Measurements from ENCODE around the gene VSIG10L.

VSIG10L gene

GRCh38 chr19:51341976-51342580 lies at the start of gene VSIG10L:
Gene VSIG10L, minus strand, starts transcription at chr19:51342139. Its CDS starts 15 bp downstream, at chr19:51342124.
- peaks cover 24 to 47% (median 37%) of the 10 kb centered on the region in 10 experiments; a peak in 19 of 20 replicates for H3K4me1 ChIP-seq
- TF ChIP-seq Cebpa-rat (IDR thresholded peaks at IDR 0.05) = no peak
- H3K4me2 ChIP-seq = peak within 1 kb of the TSS in 6 of 11 experiments; percentile 86 to 98 (median 92); a peak in 9 of 22 replicates
- peak within 1 kb of the TSS in 2 of 11 experiments; percentile 6 to 84; a peak in 1 of 22 replicates for H3K27ac ChIP-seq
- no peak within 1 kb of the TSS for H3K9ac ChIP-seq
- H3K4me3 ChIP-seq = no peak within 1 kb of the TSS
- H3K36me3 ChIP-seq = peaks cover 14 to 31% (median 26%) of the 10 kb centered on the region in 11 experiments; a peak in 20 of 22 replicates
- peaks cover 0 to 5% (median 0%) of the 10 kb centered on the region in 11 experiments; a peak in 1 of 22 replicates for H4K20me1 ChIP-seq
- H3K27me3 ChIP-seq = peaks cover 0 to 19% (median 11%) of the 10 kb centered on the region in 11 experiments; a peak in 18 of 22 replicates
- no peaks in the 10 kb centered on the region for H3K9me3 ChIP-seq (replicated peaks in 1 of 11)

GRCh38 chr19:51391073-51391611 lies 49.2 kb upstream of the VSIG10L start:
- Histone ChIP-seq H3K4me1 (peaks cover 20 to 44% (median 34%) of the 10 kb centered on the region in 10 experiments; a peak in 19 of 20 replicates), H3K36me3 (no peaks in the 10 kb centered on the region), H4K20me1 (no peaks in the 10 kb centered on the region), H3K4me2 (peak overlapping the region; percentile 19 to 57 (median 38); a peak in 19 of 22 replicates), H3K9me3 (replicated peaks in 1 of 11) (0 out of 22 replicates have a peak, but pooled peaks cover 0 to 7% (median 0%) of the 10 kb centered on the region in 11 experiments), H3K9ac (peak overlapping the region in 8 of 11 experiments; percentile 15 to 50 (median 37); a peak in 6 of 22 replicates), H3K27me3 (no peaks in the 10 kb centered on the region), H3K27ac (peak overlapping the region; percentile 8 to 78 (median 65); a peak in 21 of 22 replicates), H3K4me3 (0 out of 20 replicates have a peak overlapping the region, but pooled peaks of 1 of the 10 experiments have one; percentile 7)
- TF ChIP-seq Cebpa-rat (IDR thresholded peaks at IDR 0.05) = no peak

GRCh38 chr19:51389143-51389542 lies 47.2 kb upstream of the VSIG10L start:
- no peak overlapping the region for H3K27ac ChIP-seq
- H3K4me3 ChIP-seq = no peak overlapping the region
- H3K27me3 ChIP-seq = no peaks in the 10 kb centered on the region
- no peak for TF ChIP-seq Cebpa-rat (IDR thresholded peaks at IDR 0.05)
- H4K20me1 ChIP-seq = no peaks in the 10 kb centered on the region
- peaks cover 11 to 31% (median 17%) of the 10 kb centered on the region in 10 experiments; a peak in 17 of 20 replicates for H3K4me1 ChIP-seq
- H3K9me3 ChIP-seq (replicated peaks in 1 of 11) = no peaks in the 10 kb centered on the region
- H3K36me3 ChIP-seq = no peaks in the 10 kb centered on the region
- no peak overlapping the region for H3K9ac ChIP-seq
- H3K4me2 ChIP-seq = no peak overlapping the region

GRCh38 chr19:51387924-51388389 lies 46.0 kb upstream of the VSIG10L start, which contains the start of gene LIM2:
Gene LIM2, minus strand, starts transcription at chr19:51387974. Its CDS starts 531 bp downstream, at chr19:51387443.
- Histone ChIP-seq H4K20me1 (no peaks in the 10 kb centered on the region), H3K36me3 (no peaks in the 10 kb centered on the region), H3K27ac (no peak within 1 kb of the TSS), H3K9ac (no peak within 1 kb of the TSS), H3K4me1 (peaks cover 1 to 20% (median 11%) of the 10 kb centered on the region in 10 experiments; a peak in 13 of 20 replicates), H3K9me3 (replicated peaks in 1 of 11) (no peaks in the 10 kb centered on the region), H3K4me3 (no peak within 1 kb of the TSS), H3K4me2 (no peak within 1 kb of the TSS), H3K27me3 (no peaks in the 10 kb centered on the region)
- TF ChIP-seq Cebpa-rat (IDR thresholded peaks at IDR 0.05) = no peak

- Histone ChIP-seq H3K4me3 (no peak overlapping the region), H3K27me3 (no peaks in the 10 kb centered on the region), H3K27ac (no peak overlapping the region), H3K9me3 (replicated peaks in 1 of 11) (peaks cover 0 to under 1% (median under 1%) of the 10 kb centered on the region in 11 experiments; a peak in 7 of 22 replicates), H4K20me1 (no peaks in the 10 kb centered on the region), H3K9ac (no peak overlapping the region), H3K36me3 (no peaks in the 10 kb centered on the region), H3K4me1 (peaks cover 0 to 17% (median 11%) of the 10 kb centered on the region in 10 experiments; a peak in 13 of 20 replicates), H3K4me2 (no peak overlapping the region)
- TF ChIP-seq Cebpa-rat (IDR thresholded peaks at IDR 0.05) = no peak
These were observed 45.1 kb upstream of the VSIG10L start for GRCh38 chr19:51386882-51387520.

- Histone ChIP-seq H3K27me3 (no peaks in the 10 kb centered on the region), H3K4me1 (peaks cover 0 to 38% (median 28%) of the 10 kb centered on the region in 10 experiments; a peak in 17 of 20 replicates), H3K4me2 (no peak overlapping the region), H3K9ac (no peak overlapping the region), H3K9me3 (replicated peaks in 1 of 11) (peaks cover 6 to 14% (median 12%) of the 10 kb centered on the region in 11 experiments; a peak in 21 of 22 replicates), H3K36me3 (no peaks in the 10 kb centered on the region; a peak in 1 of 22 replicates), H4K20me1 (no peaks in the 10 kb centered on the region), H3K4me3 (no peak overlapping the region), H3K27ac (no peak overlapping the region)
- no peak for TF ChIP-seq Cebpa-rat (IDR thresholded peaks at IDR 0.05)
These were observed 40.1 kb upstream of the VSIG10L start for GRCh38 chr19:51382004-51382403.

- Histone ChIP-seq H4K20me1 (no peaks in the 10 kb centered on the region), H3K9ac (no peak overlapping the region; a peak in 1 of 22 replicates), H3K4me3 (no peak overlapping the region), H3K4me1 (peaks cover 13 to 51% (median 44%) of the 10 kb centered on the region in 10 experiments), H3K27me3 (no peaks in the 10 kb centered on the region), H3K27ac (peak overlapping the region in 8 of 11 experiments; percentile 39 to 63 (median 48); a peak in 13 of 22 replicates), H3K9me3 (replicated peaks in 1 of 11) (peaks cover 6 to 14% (median 12%) of the 10 kb centered on the region in 11 experiments; a peak in 21 of 22 replicates), H3K4me2 (peak overlapping the region in 10 of 11 experiments; percentile 18 to 82 (median 72); a peak in 20 of 22 replicates), H3K36me3 (no peaks in the 10 kb centered on the region; a peak in 1 of 22 replicates)
- TF ChIP-seq Cebpa-rat (IDR thresholded peaks at IDR 0.05) = no peak
These were observed 38.4 kb upstream of the VSIG10L start for GRCh38 chr19:51380379-51380778.

- H3K27ac ChIP-seq = peak overlapping the region in 5 of 11 experiments; percentile 26 to 98 (median 37); a peak in 6 of 22 replicates
- no peaks in the 10 kb centered on the region for H3K27me3 ChIP-seq
- no peak overlapping the region for H3K4me3 ChIP-seq
- peak overlapping the region in 5 of 11 experiments; percentile 0 to 98 (median 37); a peak in 9 of 22 replicates for H3K4me2 ChIP-seq
- H4K20me1 ChIP-seq = no peaks in the 10 kb centered on the region
- H3K9ac ChIP-seq = no peak overlapping the region
- peaks cover 6 to 18% (median 12%) of the 10 kb centered on the region in 11 experiments; a peak in 21 of 22 replicates for H3K9me3 ChIP-seq (replicated peaks in 1 of 11)
- H3K4me1 ChIP-seq = peaks cover 41 to 78% (median 72%) of the 10 kb centered on the region in 10 experiments
- no peak for TF ChIP-seq Cebpa-rat (IDR thresholded peaks at IDR 0.05)
- no peaks in the 10 kb centered on the region; a peak in 1 of 22 replicates for H3K36me3 ChIP-seq
These were observed 35.5 kb upstream of the VSIG10L start for GRCh38 chr19:51377422-51377821.

All from BLaER1 treated with 17β-estradiol and CSF1 and Interleukin-3, amounts not matched to agents 10 nM and 100 nM (cell line).